ENCODE measurements around the gene FLYWCH1. TPM values are rescaled to one million over a fixed set of nuclear protein-coding genes. Genes with fewer than 3 reads are reported as not detected.
A peak's percentile ranks its signal among the peaks of the same experiment; 100 is the strongest.

FLYWCH1 gene, protein sequence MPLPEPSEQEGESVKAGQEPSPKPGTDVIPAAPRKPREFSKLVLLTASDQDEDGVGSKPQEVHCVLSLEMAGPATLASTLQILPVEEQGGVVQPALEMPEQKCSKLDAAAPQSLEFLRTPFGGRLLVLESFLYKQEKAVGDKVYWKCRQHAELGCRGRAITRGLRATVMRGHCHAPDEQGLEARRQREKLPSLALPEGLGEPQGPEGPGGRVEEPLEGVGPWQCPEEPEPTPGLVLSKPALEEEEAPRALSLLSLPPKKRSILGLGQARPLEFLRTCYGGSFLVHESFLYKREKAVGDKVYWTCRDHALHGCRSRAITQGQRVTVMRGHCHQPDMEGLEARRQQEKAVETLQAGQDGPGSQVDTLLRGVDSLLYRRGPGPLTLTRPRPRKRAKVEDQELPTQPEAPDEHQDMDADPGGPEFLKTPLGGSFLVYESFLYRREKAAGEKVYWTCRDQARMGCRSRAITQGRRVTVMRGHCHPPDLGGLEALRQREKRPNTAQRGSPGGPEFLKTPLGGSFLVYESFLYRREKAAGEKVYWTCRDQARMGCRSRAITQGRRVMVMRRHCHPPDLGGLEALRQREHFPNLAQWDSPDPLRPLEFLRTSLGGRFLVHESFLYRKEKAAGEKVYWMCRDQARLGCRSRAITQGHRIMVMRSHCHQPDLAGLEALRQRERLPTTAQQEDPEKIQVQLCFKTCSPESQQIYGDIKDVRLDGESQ
- total RNA-seq, result 10 to 100 TPM; 28.0 to 30.9 (median 28.2) TPM

DNA sequence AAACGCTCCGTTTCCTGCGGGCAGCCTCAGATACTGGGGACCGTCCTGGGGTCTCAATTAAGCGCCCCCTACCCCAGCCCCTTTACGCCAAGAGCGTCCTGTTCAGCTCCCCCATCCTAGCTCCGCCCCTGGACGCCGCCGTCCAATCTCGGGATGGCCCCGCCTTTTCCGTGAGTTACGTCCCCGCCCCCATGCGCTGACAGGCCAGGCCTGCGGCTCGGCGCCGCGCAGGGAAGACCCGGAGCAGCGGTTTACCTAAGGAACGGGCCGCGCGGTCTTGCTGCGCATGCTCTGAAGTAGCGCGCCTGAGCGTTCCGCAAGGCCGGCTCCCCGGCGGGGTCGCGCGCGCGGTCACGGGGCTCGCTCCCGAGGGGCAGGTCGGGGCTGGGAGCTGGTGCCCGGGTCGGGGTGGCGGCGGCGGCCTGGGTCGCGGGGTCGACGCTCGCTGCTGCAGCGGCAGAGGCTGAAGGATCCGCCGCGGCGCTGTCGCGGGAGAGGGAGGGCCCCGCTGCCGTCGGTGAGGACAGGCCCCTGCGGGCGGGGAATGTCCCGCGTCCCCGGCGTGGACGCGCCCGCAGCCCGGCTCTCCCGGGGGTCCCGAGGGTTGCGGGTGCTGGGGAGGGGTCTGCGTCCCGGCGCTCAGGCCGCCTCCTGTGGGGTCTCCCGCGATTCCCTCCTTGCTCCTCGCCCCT is at the start of gene FLYWCH1:
Gene FLYWCH1 (plus strand): TSS at position 294 of the 692 bp plus-strand sequence. CDS start 17,755 bp downstream, outside the sequence.
- Histone ChIP-seq H3K4me3 (peak within 1 kb of the TSS; percentile 86 to 91 (median 88)), H3K27me3 (no peaks in the 10 kb centered on the region), H3K36me3 (no peaks in the 10 kb centered on the region), H3K27ac (peak within 1 kb of the TSS; percentile 77 to 91), H3K4me1 (peaks cover 0 to 5% of the 10 kb centered on the region in 2 donors), H3K9me3 (no peaks in the 10 kb centered on the region)
- DNase-seq (ENCODE audit: low spot score in 2 of 2), result peak; percentile 98
- intact Hi-C loops (cut with DNase I; ENCODE audit: low total_unique reads), result no loop called here
- peak; percentile 45 to 67 (median 45) for TF ChIP-seq POLR2AphosphoS5 (IDR thresholded peaks at IDR 0.05)
- no peak for TF ChIP-seq POLR2A (IDR thresholded peaks at IDR 0.05)
- TF ChIP-seq, protein P1, sequence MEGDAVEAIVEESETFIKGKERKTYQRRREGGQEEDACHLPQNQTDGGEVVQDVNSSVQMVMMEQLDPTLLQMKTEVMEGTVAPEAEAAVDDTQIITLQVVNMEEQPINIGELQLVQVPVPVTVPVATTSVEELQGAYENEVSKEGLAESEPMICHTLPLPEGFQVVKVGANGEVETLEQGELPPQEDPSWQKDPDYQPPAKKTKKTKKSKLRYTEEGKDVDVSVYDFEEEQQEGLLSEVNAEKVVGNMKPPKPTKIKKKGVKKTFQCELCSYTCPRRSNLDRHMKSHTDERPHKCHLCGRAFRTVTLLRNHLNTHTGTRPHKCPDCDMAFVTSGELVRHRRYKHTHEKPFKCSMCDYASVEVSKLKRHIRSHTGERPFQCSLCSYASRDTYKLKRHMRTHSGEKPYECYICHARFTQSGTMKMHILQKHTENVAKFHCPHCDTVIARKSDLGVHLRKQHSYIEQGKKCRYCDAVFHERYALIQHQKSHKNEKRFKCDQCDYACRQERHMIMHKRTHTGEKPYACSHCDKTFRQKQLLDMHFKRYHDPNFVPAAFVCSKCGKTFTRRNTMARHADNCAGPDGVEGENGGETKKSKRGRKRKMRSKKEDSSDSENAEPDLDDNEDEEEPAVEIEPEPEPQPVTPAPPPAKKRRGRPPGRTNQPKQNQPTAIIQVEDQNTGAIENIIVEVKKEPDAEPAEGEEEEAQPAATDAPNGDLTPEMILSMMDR (IDR thresholded peaks at IDR 0.05), result no peak

- no peaks in the 10 kb centered on the region for H3K36me3 ChIP-seq
- DNase-seq (ENCODE audit: low spot score in 2 of 2), result no peak
- H3K4me1 ChIP-seq, result no peaks in the 10 kb centered on the region
- H3K4me3 ChIP-seq, result no peak overlapping the region
- no peak overlapping the region for H3K27ac ChIP-seq
- TF ChIP-seq, protein P1 (IDR thresholded peaks at IDR 0.05), result no peak
- TF ChIP-seq POLR2A (IDR thresholded peaks at IDR 0.05) (no peak), POLR2AphosphoS5 (IDR thresholded peaks at IDR 0.05) (no peak)
- H3K27me3 ChIP-seq, result no peaks in the 10 kb centered on the region
- intact Hi-C loops (cut with DNase I; ENCODE audit: low total_unique reads), result no loop called here
- H3K9me3 ChIP-seq, result peaks cover 0 to 4% of the 10 kb centered on the region in 2 donors
Observed at GRCh38 chr16:2865651-2866050, 46.1 kb upstream of the FLYWCH1 start.

DNA sequence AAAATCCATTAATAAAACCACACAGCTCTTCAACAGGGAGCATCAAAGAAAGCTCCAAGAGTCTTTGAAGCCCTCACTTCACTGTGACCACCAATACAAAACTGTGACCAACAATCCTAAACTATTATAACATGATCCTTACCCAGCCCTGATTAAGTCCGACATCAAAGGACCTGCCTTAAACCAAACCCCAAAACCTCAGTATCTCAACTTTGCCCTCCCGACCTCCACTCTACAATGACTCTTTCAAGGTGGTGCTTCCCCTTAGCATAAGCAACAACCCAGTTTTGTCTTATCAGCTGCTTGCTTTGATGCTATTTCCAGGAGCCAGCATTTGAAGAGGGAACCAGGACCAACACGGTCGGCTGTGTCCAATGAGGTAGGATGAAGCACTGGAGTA is 45.3 kb upstream of the FLYWCH1 start:
- intact Hi-C loops (cut with DNase I; ENCODE audit: low total_unique reads), result no loop called here
- no peak for DNase-seq (ENCODE audit: low spot score in 2 of 2)
- TF ChIP-seq POLR2AphosphoS5 (IDR thresholded peaks at IDR 0.05) (no peak), POLR2A (IDR thresholded peaks at IDR 0.05) (no peak)
- TF ChIP-seq, protein P1 (IDR thresholded peaks at IDR 0.05), result no peak
- Histone ChIP-seq H3K4me3 (no peak overlapping the region), H3K9me3 (no peaks in the 10 kb centered on the region), H3K4me1 (no peaks in the 10 kb centered on the region), H3K27me3 (no peaks in the 10 kb centered on the region), H3K36me3 (no peaks in the 10 kb centered on the region), H3K27ac (no peak overlapping the region)

- no peak for DNase-seq (ENCODE audit: low spot score in 2 of 2)
- peak overlapping the region; percentile 93 to 97 for H3K27ac ChIP-seq
- H3K4me3 ChIP-seq, result peak overlapping the region; percentile 54 to 86 (median 71)
- TF ChIP-seq, protein P1 (IDR thresholded peaks at IDR 0.05), result no peak
- no peak for TF ChIP-seq POLR2AphosphoS5 (IDR thresholded peaks at IDR 0.05)
- TF ChIP-seq POLR2A (IDR thresholded peaks at IDR 0.05), result no peak
- no peaks in the 10 kb centered on the region for H3K36me3 ChIP-seq
- intact Hi-C loops (cut with DNase I; ENCODE audit: low total_unique reads), result no loop called here
- H3K27me3 ChIP-seq, result no peaks in the 10 kb centered on the region
- H3K9me3 ChIP-seq, result no peaks in the 10 kb centered on the region
- H3K4me1 ChIP-seq, result no peaks in the 10 kb centered on the region
Observed at GRCh38 chr16:2867661-2867986, 44.1 kb upstream of the FLYWCH1 start.
